AML-193 (cell line): ENCODE results near the gene DLL1.

Experiments used
- DNase-seq, 2 experiments: peaks; one replicate each; lab custom pipeline; 2025; lab: John Stamatoyannopoulos, UW

Gene DLL1

GRCh38 chr6:170281331-170282292 is 9.3 kb downstream of the DLL1 start:
- no peak for DNase-seq

DNA sequence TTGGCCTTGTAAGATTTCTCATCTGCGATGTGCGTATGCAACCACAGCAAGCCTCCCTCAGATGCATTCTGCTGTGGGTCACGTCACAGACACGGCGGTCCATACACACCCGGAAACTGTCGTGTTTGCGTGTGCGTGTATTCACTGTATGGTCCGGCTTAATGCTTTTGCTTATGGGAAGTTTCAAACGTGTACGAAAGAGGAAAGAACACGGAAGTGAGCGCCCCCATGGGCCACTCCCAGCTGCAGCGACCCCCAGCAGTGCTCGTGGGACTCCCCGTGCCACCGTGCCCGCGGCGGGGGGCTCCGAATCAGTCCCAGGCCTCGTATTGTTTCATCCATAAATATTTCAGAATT is 10.2 kb downstream of the DLL1 start:
- no peak for DNase-seq

DNA sequence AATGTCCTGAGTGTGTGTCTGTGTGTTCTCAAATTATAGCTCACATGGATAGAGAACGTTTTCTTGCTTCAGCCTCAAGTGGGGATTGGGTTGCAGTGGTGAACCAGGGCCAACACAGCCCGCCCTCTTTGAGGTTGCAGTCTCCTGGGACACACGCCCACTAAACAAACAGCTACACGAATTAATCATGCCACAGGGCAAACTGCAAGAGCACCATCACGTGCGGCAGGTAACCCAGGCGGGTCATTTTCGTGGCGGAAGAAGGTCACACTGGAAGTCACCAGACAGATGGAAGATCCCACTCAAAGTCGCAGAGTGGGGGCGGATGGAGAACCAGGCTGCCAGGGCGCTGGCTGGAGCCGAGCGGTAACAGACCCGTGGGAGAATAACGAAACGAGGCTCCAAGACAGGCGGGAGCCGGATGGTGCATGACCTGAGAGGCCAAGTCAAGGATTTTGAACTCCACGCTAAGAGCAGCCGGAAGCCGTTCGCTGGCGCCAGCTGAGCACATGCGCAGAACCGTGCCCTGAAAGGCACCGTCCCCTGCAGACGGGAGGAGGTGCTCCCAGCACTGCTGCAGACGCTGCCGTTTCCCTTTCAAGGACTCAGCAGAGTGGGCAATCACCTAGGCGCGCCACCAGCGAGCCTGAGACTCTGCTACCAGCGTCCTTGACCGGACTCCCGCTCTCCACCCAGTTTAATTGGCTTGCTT is 10.7 kb downstream of the DLL1 start:
- no peak for DNase-seq

- DNase-seq = no peak
These were observed 11.5 kb downstream of the DLL1 start for GRCh38 chr6:170279426-170279825.

GRCh38 chr6:170278743-170279094 is 12.2 kb downstream of the DLL1 start:
- DNase-seq = peak; percentile 39 to 63

GRCh38 chr6:170277893-170278742 is 12.8 kb downstream of the DLL1 start:
- no peak for DNase-seq

- DNase-seq = no peak
These were observed 14.4 kb downstream of the DLL1 start for GRCh38 chr6:170276369-170277057.

DNA sequence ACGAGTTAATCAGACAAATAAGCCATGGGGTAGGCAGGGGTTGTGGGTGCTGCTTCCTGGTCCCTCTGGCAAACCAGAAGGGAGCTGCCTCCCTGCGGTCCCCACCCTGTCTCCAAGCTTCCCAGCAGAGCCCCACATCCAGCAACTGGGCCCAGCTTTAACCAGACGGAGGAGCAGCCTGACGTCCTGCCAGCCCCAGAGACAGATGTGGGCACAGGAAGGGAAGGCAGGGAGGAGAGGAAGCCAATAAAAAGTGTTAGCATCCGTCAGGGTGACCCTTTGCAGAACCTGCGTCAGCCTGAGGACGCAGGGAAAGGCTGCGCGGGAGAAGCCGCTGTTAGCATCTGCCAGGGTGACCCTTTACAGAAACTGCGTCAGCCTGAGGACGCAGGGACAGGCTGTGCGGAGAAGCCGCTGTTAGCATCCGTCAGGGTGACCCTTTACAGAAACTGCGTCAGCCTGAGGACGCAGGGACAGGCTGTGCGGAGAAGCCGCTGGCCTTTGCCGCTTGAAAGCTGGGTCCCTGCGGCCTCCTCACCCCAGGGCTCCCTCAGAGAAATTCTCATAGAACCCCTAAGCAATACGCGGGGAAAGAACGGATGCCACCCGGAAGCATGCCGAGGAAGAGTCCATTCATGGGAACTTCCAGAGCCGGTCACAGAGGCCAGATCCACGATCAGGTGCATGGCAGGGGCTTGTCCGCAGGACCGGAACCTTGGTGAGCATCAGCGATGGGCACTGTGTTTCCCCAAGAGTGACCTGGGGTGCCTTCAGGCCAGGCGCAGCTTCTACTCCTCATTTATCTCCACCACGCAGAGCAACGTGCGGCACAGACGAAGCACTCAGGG is 15.9 kb downstream of the DLL1 start:
- DNase-seq = no peak

GRCh38 chr6:170273681-170274080 is 17.2 kb downstream of the DLL1 start:
- DNase-seq = no peak

DNA sequence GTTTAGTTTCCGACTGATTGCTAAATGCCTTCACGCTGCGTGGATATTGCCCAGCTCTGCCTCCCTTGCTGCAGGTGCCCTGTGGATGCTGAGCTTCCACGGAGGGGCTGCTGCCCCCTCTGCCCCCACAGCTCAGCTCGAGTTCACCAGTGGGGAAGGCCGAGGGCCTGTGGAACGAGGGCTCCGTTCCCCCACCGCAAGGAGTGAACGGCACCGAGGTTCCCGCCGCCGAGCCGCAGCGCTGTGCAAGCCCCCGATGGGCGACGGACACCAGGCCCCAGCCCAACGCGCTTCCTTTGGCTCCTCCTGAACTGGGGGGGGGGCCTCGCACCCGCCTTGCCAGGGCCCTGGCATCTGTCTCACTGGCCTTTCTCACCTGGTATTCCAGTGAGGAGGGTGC is 17.7 kb downstream of the DLL1 start:
- no peak for DNase-seq

GRCh38 chr6:170272341-170273065 is 18.4 kb downstream of the DLL1 start:
- no peak for DNase-seq

- peak; percentile 12 to 18 for DNase-seq
These were observed 19.0 kb downstream of the DLL1 start for GRCh38 chr6:170271771-170272314.

- DNase-seq = no peak
These were observed 19.8 kb downstream of the DLL1 start for GRCh38 chr6:170270984-170271593.

DNA sequence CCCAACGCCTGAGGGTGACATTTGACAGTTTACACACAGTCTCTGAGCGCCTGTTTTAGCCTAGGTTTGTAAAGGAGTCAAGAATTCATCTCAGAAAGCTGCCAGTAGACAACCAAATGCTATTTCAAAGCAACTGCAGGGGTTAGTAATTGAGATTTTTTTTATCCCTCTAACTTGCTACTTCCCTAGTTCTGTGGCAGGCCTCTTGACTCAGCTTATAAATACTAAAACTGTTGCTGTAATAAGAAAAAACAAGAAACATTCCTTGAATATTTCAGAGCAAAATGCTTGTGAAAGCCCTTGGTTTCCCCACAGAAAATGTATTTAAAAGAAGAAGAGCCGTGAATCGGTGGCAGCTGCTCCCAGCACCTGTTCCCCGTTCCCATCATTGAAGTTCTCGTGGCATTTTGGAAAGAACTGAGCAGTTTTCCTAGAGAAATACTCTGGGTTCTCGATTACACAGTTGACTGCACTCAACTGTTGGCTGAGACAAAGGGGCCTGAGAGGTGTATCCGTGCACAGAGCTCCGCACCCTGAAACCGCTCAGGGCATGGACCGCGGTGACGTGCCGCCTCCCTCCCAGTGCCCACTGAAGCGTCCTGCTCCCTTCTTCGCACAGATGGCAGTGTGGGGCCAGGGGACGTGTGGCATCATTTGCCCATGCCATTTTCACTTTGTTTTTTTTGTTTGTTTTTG is 20.9 kb downstream of the DLL1 start:
- no peak for DNase-seq

GRCh38 chr6:170269151-170269845 is 21.6 kb downstream of the DLL1 start:
- no peak for DNase-seq

DNA sequence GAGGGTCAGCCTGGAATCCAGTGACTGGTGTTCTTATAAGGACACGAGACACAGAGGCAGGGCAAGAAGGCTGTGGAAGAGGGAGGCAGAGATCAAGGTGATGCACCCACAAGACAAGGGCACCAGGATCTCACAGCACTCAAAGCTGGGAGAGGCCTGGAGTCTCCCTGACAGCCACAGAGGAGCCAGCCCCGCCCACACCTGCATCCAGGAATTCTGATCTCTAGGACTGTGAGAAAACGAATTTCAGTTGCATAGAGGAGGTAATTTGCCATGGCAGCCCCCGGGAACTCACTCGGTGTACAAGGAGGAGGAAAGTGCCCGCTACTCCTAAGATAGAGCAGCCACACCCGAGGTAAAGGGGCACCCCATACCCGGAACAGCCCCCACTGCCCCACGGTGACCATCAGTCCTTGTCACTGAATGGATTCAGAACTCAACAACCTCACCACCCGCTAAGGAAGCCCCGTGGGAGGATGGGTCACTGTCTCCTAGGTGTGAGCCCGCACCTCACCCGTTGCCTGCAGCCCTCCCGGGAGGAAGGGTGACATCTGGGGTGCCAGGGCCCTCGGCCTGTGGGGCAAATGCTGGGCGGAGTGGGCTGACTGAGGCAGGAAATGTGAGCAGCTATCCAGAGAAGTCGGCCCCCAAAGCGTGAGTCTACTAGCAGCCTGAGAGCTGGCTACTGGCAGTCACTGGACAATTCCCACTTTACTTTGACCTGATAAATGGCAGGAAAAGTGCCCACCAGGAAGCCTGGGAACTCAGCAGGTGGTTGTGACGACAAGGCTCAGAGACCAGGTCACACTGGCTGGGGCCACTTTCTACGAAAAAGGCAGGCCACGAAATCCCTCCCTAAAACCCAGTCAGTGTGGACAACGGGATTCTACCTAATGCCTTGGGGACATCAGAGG is 22.4 kb downstream of the DLL1 start:
- DNase-seq = no peak

GRCh38 chr6:170267688-170268087 is 23.2 kb downstream of the DLL1 start:
- no peak for DNase-seq
